Activated T-cell treated with anti-CD3 and anti-CD28 coated beads for 4 hours (primary cell): ENCODE results near the gene SAMD3.
"Not testable (repeated sequence)": the region's sequence is repeated elsewhere in the genome, so short reads cannot be mapped to it uniquely, and the experiment has no call there.

Source experiments
- DNase-seq: peaks from one replicate; pipeline ENCODE4 v3.0.0-alpha.2; 2020

SAMD3 gene

GRCh38 chr6:130211691-130212090, 11.1 kb downstream of the SAMD3 start:
- no peak for DNase-seq

- DNase-seq: no peak
Observed at GRCh38 chr6:130207979-130208649, 14.6 kb downstream of the SAMD3 start.

- no peak for DNase-seq
Observed at GRCh38 chr6:130206479-130206878, 16.3 kb downstream of the SAMD3 start.

GRCh38 chr6:130204322-130204721, 18.4 kb downstream of the SAMD3 start:
- no peak for DNase-seq

GRCh38 chr6:130203370-130203769, 19.4 kb downstream of the SAMD3 start:
- no peak for DNase-seq

- DNase-seq: peak; percentile 22
Observed at GRCh38 chr6:130202782-130203181, 20.0 kb downstream of the SAMD3 start.

- no peak for DNase-seq
Observed at GRCh38 chr6:130200020-130200419, 22.7 kb downstream of the SAMD3 start.

GRCh38 chr6:130198483-130199035, 24.2 kb downstream of the SAMD3 start:
- DNase-seq: no peak

- not testable (repeated sequence) for DNase-seq
Observed at GRCh38 chr6:130197816-130198482, 24.8 kb downstream of the SAMD3 start.

GRCh38 chr6:130194434-130194833, 28.3 kb downstream of the SAMD3 start:
- not testable (repeated sequence) for DNase-seq

- DNase-seq: no peak
Observed at GRCh38 chr6:130190701-130191690, 31.8 kb downstream of the SAMD3 start.

GRCh38 chr6:130189531-130190397, 33.0 kb downstream of the SAMD3 start:
- DNase-seq: no peak

GRCh38 chr6:130188207-130188899, 34.4 kb downstream of the SAMD3 start:
- no peak for DNase-seq

- DNase-seq: no peak
Observed at GRCh38 chr6:130187335-130188206, 35.2 kb downstream of the SAMD3 start.

- DNase-seq: no peak
Observed at GRCh38 chr6:130185658-130186057, 37.1 kb downstream of the SAMD3 start.

- DNase-seq: no peak
Observed at GRCh38 chr6:130183271-130184222, 39.2 kb downstream of the SAMD3 start.

GRCh38 chr6:130182466-130182865, 40.3 kb downstream of the SAMD3 start:
- DNase-seq: no peak

GRCh38 chr6:130178692-130179091, 44.1 kb downstream of the SAMD3 start:
- no peak for DNase-seq

GRCh38 chr6:130176378-130176777, 46.4 kb downstream of the SAMD3 start:
- no peak for DNase-seq
